SK-N-SH treated with all-trans-retinoic acid at 6 μM for 48 hours (cell line): ENCODE measurements around the gene TNFRSF11A.

Source experiments
- ATAC-seq: fragments of 200-7000 bp; cut with Tn5 transposase; 3 replicates; pipeline ENCODE4 v1.9.1; 2020; ENCODE audit warnings: mild to moderate bottlenecking, moderate library complexity
- ARNTL ChIP-seq: fragments of 450-650 bp; formaldehyde crosslinking; IDR thresholded peaks from 2 replicates; pipeline ENCODE4 v1.5.0; 2020; ENCODE audit warnings: low read depth, mild to moderate bottlenecking, moderate library complexity, borderline replicate concordance
- BACH2 ChIP-seq: fragments of 250-450 bp; sonication (Bioruptor Pico); IDR thresholded peaks from 2 replicates; pipeline ENCODE4 v1.9.0; 2021; ENCODE audit warnings: mild to moderate bottlenecking, borderline replicate concordance
- CSDC2 ChIP-seq: fragments of 250-450 bp; sonication (Bioruptor Pico); IDR thresholded peaks from 2 replicates; pipeline ENCODE4 v1.5.0; 2020; ENCODE audit warnings: mild to moderate bottlenecking, moderate library complexity
- ESRRG ChIP-seq: fragments of 250-450 bp; sonication (Bioruptor Pico); IDR thresholded peaks from 2 replicates; pipeline ENCODE4 v1.6.1; 2021; ENCODE audit warnings: mild to moderate bottlenecking
- GLIS3 ChIP-seq: fragments of 250-450 bp; sonication (Bioruptor Pico); IDR thresholded peaks from 2 replicates; pipeline ENCODE4 v1.5.0; 2020; ENCODE audit warnings: mild to moderate bottlenecking, moderate library complexity
- ISL1 ChIP-seq: fragments of 250-450 bp; sonication (Bioruptor Pico); IDR thresholded peaks from 2 replicates; pipeline ENCODE4 v2.1.2; 2022; ENCODE audit warnings: mild to moderate bottlenecking, moderate library complexity
- OSR1 ChIP-seq: fragments of 250-450 bp; sonication (Bioruptor Pico); IDR thresholded peaks from 2 replicates; pipeline ENCODE4 v1.8.0; 2022; ENCODE audit warnings: moderate library complexity, mild to moderate bottlenecking, inconsistent platforms
- PPARA ChIP-seq: fragments of 250-450 bp; sonication (Bioruptor Pico); IDR thresholded peaks from 2 replicates; pipeline ENCODE4 v1.5.0; 2020; ENCODE audit warnings: mild to moderate bottlenecking, borderline replicate concordance
- SNAI2 ChIP-seq: fragments of 250-450 bp; sonication (Bioruptor Pico); IDR thresholded peaks from 2 replicates; pipeline ENCODE4 v1.5.0; 2020; ENCODE audit warnings: mild to moderate bottlenecking, moderate library complexity
- TCF4 ChIP-seq: fragments of 250-450 bp; sonication (Bioruptor Pico); IDR thresholded peaks from 2 replicates; pipeline ENCODE4 v1.8.0; 2021; ENCODE audit warnings: mild to moderate bottlenecking, moderate library complexity, borderline replicate concordance
- TOX ChIP-seq: fragments of 250-450 bp; sonication (Bioruptor Pico); IDR thresholded peaks from 2 replicates; pipeline ENCODE4 v1.8.0; 2021; ENCODE audit warnings: mild to moderate bottlenecking, moderate library complexity, borderline replicate concordance
- ZC3H10 ChIP-seq: fragments of 250-450 bp; sonication (Bioruptor Pico); IDR thresholded peaks from 2 replicates; pipeline ENCODE4 v1.5.1; 2021; ENCODE audit warnings: mild to moderate bottlenecking, moderate library complexity
- ZFP3 ChIP-seq: fragments of 250-450 bp; sonication (Bioruptor Pico); IDR thresholded peaks from 2 replicates; pipeline ENCODE4 v1.5.0; 2020; ENCODE audit warnings: mild to moderate bottlenecking, moderate library complexity
- ZFP30 ChIP-seq: fragments of 450-650 bp; formaldehyde crosslinking; IDR thresholded peaks from 2 replicates; pipeline ENCODE4 v1.5.0; 2022; ENCODE audit warnings: mild to moderate bottlenecking, moderate library complexity
- ZNF565 ChIP-seq: fragments of 450-650 bp; formaldehyde crosslinking; conservative IDR thresholded peaks from 2 replicates; pipeline ENCODE4 v1.5.0; 2020; ENCODE audit warnings: low read depth, mild to moderate bottlenecking, moderate library complexity
- ZNF70 ChIP-seq: fragments of 450-650 bp; formaldehyde crosslinking; IDR thresholded peaks from 2 replicates; pipeline ENCODE4 v1.5.0; 2020; ENCODE audit warnings: mild to moderate bottlenecking, moderate library complexity
- ZNF8 ChIP-seq: fragments of 450-650 bp; formaldehyde crosslinking; IDR thresholded peaks from 2 replicates; pipeline ENCODE4 v1.5.0; 2020; ENCODE audit warnings: mild to moderate bottlenecking, moderate library complexity
- TF ChIP-seq, protein P1 (sequence below): fragments of 250-450 bp; sonication (Bioruptor Pico); IDR thresholded peaks from 2 replicates; pipeline ENCODE4 v1.8.0; 2020; ENCODE audit warnings: mild to moderate bottlenecking, moderate library complexity, borderline replicate concordance
- TF ChIP-seq, protein P2 (sequence below): fragments of 250-450 bp; sonication (Bioruptor Pico); IDR thresholded peaks from 2 replicates; pipeline ENCODE4 v1.5.1; 2021; ENCODE audit warnings: mild to moderate bottlenecking, moderate library complexity
- TF ChIP-seq, protein P3 (sequence below): fragments of 250-450 bp; sonication (Bioruptor Pico); IDR thresholded peaks from 2 replicates; pipeline ENCODE4 v1.5.0; 2020; ENCODE audit warnings: mild to moderate bottlenecking, moderate library complexity
- TF ChIP-seq, protein P4 (sequence below): fragments of 250-450 bp; sonication (Bioruptor Pico); IDR thresholded peaks from 2 replicates; pipeline ENCODE4 v1.8.0; 2021; ENCODE audit warnings: low read depth, mild to moderate bottlenecking, moderate library complexity, borderline replicate concordance

TNFRSF11A gene

DNA sequence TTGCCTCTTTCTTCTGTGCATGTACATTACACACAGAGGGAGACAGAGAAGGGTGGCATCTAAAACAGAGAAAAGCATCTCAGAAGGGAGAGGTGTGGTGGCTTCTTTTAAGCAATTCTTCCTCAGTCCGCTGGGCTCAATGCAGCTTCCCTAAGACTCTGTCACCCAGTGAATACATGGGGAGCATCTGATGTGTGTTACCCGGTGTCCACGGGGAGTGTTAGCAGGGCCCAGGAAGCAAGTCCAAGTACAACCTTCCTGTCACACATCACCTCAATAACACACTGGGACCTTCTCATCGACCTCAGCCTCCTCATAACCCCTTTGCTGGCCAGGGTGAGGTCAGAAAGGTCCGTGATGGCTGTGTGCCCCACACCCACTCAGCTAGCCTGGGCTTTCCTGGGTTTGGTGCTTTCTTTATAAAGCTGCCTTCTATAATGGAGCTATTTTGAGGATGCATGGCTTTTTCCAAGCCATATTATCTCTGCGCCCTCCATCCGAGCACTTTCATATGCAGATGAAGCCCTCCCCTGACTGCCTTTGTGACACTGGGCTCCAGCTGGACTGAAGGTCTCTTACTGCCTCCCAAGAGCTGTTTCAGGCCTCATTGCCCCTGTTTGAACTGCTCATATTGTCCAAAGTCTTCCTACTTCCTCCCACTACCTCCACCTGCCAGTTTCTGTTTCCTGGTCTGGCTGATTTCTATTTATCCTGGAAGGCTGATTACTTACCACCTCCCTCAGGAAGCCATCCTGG is 21.4 kb downstream of the TNFRSF11A start:
- no peak; the same call in 2 of the 3 replicates for ATAC-seq
- TF ChIP-seq, protein P1, sequence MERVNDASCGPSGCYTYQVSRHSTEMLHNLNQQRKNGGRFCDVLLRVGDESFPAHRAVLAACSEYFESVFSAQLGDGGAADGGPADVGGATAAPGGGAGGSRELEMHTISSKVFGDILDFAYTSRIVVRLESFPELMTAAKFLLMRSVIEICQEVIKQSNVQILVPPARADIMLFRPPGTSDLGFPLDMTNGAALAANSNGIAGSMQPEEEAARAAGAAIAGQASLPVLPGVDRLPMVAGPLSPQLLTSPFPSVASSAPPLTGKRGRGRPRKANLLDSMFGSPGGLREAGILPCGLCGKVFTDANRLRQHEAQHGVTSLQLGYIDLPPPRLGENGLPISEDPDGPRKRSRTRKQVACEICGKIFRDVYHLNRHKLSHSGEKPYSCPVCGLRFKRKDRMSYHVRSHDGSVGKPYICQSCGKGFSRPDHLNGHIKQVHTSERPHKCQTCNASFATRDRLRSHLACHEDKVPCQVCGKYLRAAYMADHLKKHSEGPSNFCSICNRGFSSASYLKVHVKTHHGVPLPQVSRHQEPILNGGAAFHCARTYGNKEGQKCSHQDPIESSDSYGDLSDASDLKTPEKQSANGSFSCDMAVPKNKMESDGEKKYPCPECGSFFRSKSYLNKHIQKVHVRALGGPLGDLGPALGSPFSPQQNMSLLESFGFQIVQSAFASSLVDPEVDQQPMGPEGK (CRISPR knock-in tag) = no peak
- TF ChIP-seq GLIS3 (CRISPR knock-in tag) (no peak), TOX (CRISPR knock-in tag) (no peak)
- TF ChIP-seq, protein P2, sequence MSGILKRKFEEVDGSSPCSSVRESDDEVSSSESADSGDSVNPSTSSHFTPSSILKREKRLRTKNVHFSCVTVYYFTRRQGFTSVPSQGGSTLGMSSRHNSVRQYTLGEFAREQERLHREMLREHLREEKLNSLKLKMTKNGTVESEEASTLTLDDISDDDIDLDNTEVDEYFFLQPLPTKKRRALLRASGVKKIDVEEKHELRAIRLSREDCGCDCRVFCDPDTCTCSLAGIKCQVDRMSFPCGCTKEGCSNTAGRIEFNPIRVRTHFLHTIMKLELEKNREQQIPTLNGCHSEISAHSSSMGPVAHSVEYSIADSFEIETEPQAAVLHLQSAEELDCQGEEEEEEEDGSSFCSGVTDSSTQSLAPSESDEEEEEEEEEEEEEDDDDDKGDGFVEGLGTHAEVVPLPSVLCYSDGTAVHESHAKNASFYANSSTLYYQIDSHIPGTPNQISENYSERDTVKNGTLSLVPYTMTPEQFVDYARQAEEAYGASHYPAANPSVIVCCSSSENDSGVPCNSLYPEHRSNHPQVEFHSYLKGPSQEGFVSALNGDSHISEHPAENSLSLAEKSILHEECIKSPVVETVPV = no peak
- TF ChIP-seq, protein P3, sequence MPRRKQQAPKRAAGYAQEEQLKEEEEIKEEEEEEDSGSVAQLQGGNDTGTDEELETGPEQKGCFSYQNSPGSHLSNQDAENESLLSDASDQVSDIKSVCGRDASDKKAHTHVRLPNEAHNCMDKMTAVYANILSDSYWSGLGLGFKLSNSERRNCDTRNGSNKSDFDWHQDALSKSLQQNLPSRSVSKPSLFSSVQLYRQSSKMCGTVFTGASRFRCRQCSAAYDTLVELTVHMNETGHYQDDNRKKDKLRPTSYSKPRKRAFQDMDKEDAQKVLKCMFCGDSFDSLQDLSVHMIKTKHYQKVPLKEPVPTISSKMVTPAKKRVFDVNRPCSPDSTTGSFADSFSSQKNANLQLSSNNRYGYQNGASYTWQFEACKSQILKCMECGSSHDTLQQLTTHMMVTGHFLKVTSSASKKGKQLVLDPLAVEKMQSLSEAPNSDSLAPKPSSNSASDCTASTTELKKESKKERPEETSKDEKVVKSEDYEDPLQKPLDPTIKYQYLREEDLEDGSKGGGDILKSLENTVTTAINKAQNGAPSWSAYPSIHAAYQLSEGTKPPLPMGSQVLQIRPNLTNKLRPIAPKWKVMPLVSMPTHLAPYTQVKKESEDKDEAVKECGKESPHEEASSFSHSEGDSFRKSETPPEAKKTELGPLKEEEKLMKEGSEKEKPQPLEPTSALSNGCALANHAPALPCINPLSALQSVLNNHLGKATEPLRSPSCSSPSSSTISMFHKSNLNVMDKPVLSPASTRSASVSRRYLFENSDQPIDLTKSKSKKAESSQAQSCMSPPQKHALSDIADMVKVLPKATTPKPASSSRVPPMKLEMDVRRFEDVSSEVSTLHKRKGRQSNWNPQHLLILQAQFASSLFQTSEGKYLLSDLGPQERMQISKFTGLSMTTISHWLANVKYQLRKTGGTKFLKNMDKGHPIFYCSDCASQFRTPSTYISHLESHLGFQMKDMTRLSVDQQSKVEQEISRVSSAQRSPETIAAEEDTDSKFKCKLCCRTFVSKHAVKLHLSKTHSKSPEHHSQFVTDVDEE (CRISPR knock-in tag) = no peak

DNA sequence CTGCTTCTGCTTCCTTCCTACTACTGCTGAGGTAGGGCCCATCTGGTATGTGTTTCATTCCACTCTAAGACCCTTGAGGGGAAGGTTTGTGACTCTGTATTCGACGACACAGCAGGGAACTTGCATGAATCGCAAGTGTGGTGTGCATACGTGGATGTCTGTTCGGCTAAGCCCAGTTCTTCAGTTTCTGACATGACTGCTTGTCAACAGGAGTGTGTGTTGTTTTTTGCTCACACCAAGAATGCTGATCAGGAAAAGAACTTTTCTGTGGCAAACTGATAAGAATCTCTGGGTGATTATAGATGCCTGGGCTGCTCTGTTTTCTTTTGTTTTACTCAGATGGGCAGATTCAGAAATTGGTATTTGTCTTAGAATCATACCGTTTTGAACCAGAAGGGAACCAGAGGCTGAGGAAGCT is 22.0 kb downstream of the TNFRSF11A start:
- no peak; the same call in none of the 3 replicates for ATAC-seq

More for the DNA sequence above, 22.0 kb downstream of the TNFRSF11A start:
- TF ChIP-seq ZFP30 (CRISPR knock-in tag) (no peak), GLIS3 (CRISPR knock-in tag) (no peak), ISL1 (no peak), TOX (CRISPR knock-in tag) (no peak), TCF4 (no peak), BACH2 (no peak), ZNF565 (CRISPR knock-in tag) (no peak), PPARA (CRISPR knock-in tag) (no peak), ZFP3 (CRISPR knock-in tag) (no peak), OSR1 (CRISPR knock-in tag) (no peak), ESRRG (CRISPR knock-in tag) (no peak), SNAI2 (CRISPR knock-in tag) (no peak), CSDC2 (no peak), ARNTL (CRISPR knock-in tag) (no peak), ZC3H10 (CRISPR knock-in tag) (no peak), ZNF8 (CRISPR knock-in tag) (no peak), ZNF70 (CRISPR knock-in tag) (no peak)
- TF ChIP-seq, protein P3 (CRISPR knock-in tag) = no peak
- TF ChIP-seq, protein P2 = no peak
- TF ChIP-seq, protein P4, sequence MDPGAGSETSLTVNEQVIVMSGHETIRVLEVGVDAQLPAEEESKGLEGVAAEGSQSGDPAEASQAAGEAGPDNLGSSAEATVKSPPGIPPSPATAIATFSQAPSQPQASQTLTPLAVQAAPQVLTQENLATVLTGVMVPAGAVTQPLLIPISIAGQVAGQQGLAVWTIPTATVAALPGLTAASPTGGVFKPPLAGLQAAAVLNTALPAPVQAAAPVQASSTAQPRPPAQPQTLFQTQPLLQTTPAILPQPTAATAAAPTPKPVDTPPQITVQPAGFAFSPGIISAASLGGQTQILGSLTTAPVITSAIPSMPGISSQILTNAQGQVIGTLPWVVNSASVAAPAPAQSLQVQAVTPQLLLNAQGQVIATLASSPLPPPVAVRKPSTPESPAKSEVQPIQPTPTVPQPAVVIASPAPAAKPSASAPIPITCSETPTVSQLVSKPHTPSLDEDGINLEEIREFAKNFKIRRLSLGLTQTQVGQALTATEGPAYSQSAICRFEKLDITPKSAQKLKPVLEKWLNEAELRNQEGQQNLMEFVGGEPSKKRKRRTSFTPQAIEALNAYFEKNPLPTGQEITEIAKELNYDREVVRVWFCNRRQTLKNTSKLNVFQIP (CRISPR knock-in tag) = no peak
